Liver (tissue), 3 donors: ENCODE results near the gene SLC12A8.

ENCODE experiments used
- ATF3 ChIP-seq: IDR thresholded peaks from 2 replicates; pipeline ENCODE4 v1.6.1; 2016; ENCODE audit warnings: antibody characterized with exemption
- CTCF ChIP-seq: fragments of 150-350 bp; IDR thresholded peaks from 2 replicates; pipeline ENCODE4 v1.5.1; 2017; ENCODE audit warnings: improper control_type of control experiment, low read depth, low read length; ENCODE audit not compliant: missing input control
- FOXA1 ChIP-seq: IDR thresholded peaks from 2 replicates; pipeline ENCODE4 v1.6.1; 2016; ENCODE audit warnings: antibody characterized with exemption
- GABPA ChIP-seq, 2 donors: IDR thresholded peaks in 1 of 2; conservative IDR thresholded peaks in 1 of 2; 2 replicates each; pipeline ENCODE4 v1.6.1; 2016; ENCODE audit warnings: antibody characterized with exemption in 2 of 2, mild to moderate bottlenecking in 1 of 2, moderate library complexity in 1 of 2
- JUND ChIP-seq, 2 donors: IDR thresholded peaks; 2 replicates each; pipeline ENCODE4 v1.6.1; 2016; ENCODE audit warnings: antibody characterized with exemption in 2 of 2
- MAX ChIP-seq: IDR thresholded peaks from 2 replicates; pipeline ENCODE4 v1.6.1; 2016; ENCODE audit warnings: antibody characterized with exemption
- RAD21 ChIP-seq, 2 donors: IDR thresholded peaks; 2 replicates each; pipeline ENCODE4 v1.6.1; 2016; ENCODE audit warnings: antibody characterized with exemption in 2 of 2, mild to moderate bottlenecking in 2 of 2
- REST ChIP-seq: IDR thresholded peaks from 2 replicates; pipeline ENCODE4 v1.6.1; 2016; ENCODE audit warnings: antibody characterized with exemption, mild to moderate bottlenecking
- RXRA ChIP-seq, 2 donors: IDR thresholded peaks; 2 replicates each; pipeline ENCODE4 v1.6.1; 2017 to 2018; ENCODE audit warnings: antibody characterized with exemption in 2 of 2, mild to moderate bottlenecking in 1 of 2
- TAF1 ChIP-seq: conservative IDR thresholded peaks from 2 replicates; pipeline ENCODE4 v1.6.1; 2016; ENCODE audit warnings: antibody characterized with exemption, mild to moderate bottlenecking
- YY1 ChIP-seq: IDR thresholded peaks from 2 replicates; pipeline ENCODE4 v1.6.1; 2016; ENCODE audit warnings: antibody characterized with exemption, mild to moderate bottlenecking
- ZBTB33 ChIP-seq: IDR thresholded peaks from 2 replicates; pipeline ENCODE4 v1.6.1; 2016; ENCODE audit warnings: antibody characterized with exemption
- donor health status: healthy.
- donor health status: healthy.

GRCh38 chr3:125213946-125214542 is 1.5 kb upstream of the SLC12A8 start:
- TF ChIP-seq CTCF (no peak), TAF1 (no peak), GABPA (IDR thresholded peaks at IDR 0.05 in 1 of 2, conservative IDR thresholded peaks at IDR 0.05 in 1 of 2) (no peak), ZBTB33 (no peak), RXRA (IDR thresholded peaks at IDR 0.05) (no peak), REST (no peak), JUND (IDR thresholded peaks at IDR 0.05) (no peak), ATF3 (no peak), YY1 (no peak), MAX (no peak), RAD21 (IDR thresholded peaks at IDR 0.05) (no peak), FOXA1 (no peak)
